ENCODE data around the gene CHSY3. TPM values are rescaled to one million over a fixed set of nuclear protein-coding genes. Genes with fewer than 3 reads are reported as not detected.

The CHSY3 gene
- total and polyA plus RNA-seq, 4 donors: 0.40 to 7.7 (median 2.1) TPM

DNA sequence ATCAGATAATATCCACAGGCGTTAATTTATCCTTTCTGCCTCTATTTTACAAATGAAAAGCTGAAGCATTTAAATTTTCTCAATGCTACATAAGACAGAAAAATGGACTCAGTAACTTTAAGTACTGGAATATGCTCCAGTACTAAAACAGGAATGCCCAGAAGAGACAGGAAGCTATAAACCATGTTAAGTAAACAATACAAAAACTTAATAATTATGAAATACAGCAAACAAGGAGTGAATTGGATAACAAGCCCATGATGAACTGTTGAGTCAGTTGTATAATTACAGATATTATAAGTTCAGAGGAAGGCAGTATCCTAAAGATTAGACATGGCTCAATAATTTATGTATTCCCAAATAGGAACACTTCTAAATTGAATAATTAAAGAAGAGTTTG is 148.5 kb downstream of the CHSY3 start:
- Histone ChIP-seq H3K27me3 (ENCODE audit: control insufficient read depth in 4 of 4, insufficient read depth in 4 of 4, low read length in 3 of 4) (no peaks in the 10 kb centered on the region), H3K4me3 (ENCODE audit: low read depth in 1 of 3, low read length in 3 of 3) (no peak overlapping the region), H3K27ac (ENCODE audit: low read depth in 1 of 2, low read length in 2 of 2) (no peak overlapping the region), H3K4me1 (ENCODE audit: control insufficient read depth in 4 of 4, insufficient read depth in 4 of 4, low read length in 3 of 4) (no peaks in the 10 kb centered on the region), H3K9me3 (ENCODE audit: control insufficient read depth in 4 of 4, low read length in 3 of 4) (no peaks in the 10 kb centered on the region), H3K9ac (ENCODE audit: low read depth in 1 of 2, low read length in 2 of 2) (no peak overlapping the region), H3K36me3 (ENCODE audit: control insufficient read depth in 4 of 4, insufficient read depth in 3 of 4, low read depth in 1 of 4, low read length in 3 of 4) (no peaks in the 10 kb centered on the region)
- TF ChIP-seq, protein P1, sequence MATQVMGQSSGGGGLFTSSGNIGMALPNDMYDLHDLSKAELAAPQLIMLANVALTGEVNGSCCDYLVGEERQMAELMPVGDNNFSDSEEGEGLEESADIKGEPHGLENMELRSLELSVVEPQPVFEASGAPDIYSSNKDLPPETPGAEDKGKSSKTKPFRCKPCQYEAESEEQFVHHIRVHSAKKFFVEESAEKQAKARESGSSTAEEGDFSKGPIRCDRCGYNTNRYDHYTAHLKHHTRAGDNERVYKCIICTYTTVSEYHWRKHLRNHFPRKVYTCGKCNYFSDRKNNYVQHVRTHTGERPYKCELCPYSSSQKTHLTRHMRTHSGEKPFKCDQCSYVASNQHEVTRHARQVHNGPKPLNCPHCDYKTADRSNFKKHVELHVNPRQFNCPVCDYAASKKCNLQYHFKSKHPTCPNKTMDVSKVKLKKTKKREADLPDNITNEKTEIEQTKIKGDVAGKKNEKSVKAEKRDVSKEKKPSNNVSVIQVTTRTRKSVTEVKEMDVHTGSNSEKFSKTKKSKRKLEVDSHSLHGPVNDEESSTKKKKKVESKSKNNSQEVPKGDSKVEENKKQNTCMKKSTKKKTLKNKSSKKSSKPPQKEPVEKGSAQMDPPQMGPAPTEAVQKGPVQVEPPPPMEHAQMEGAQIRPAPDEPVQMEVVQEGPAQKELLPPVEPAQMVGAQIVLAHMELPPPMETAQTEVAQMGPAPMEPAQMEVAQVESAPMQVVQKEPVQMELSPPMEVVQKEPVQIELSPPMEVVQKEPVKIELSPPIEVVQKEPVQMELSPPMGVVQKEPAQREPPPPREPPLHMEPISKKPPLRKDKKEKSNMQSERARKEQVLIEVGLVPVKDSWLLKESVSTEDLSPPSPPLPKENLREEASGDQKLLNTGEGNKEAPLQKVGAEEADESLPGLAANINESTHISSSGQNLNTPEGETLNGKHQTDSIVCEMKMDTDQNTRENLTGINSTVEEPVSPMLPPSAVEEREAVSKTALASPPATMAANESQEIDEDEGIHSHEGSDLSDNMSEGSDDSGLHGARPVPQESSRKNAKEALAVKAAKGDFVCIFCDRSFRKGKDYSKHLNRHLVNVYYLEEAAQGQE (IDR thresholded peaks at IDR 0.05): no peak
- TF ChIP-seq TAF1 (conservative IDR thresholded peaks at IDR 0.05) (no peak), GABPA (IDR thresholded peaks at IDR 0.05 in 1 of 2, conservative IDR thresholded peaks at IDR 0.05 in 1 of 2) (no peak), NR2F2 (IDR thresholded peaks at IDR 0.05) (no peak), JUND (IDR thresholded peaks at IDR 0.05) (no peak), SP1 (IDR thresholded peaks at IDR 0.05) (no peak), YY1 (IDR thresholded peaks at IDR 0.05) (no peak), FOXA1 (IDR thresholded peaks at IDR 0.05) (no peak), HNF4G (IDR thresholded peaks at IDR 0.05) (no peak), FOXA2 (IDR thresholded peaks at IDR 0.05) (no peak), EGR1 (IDR thresholded peaks at IDR 0.05; ENCODE audit: low read depth in 2 of 2) (no peak), RAD21 (IDR thresholded peaks at IDR 0.05) (no peak), RXRA (IDR thresholded peaks at IDR 0.05) (no peak)
- TF ChIP-seq, protein P2, sequence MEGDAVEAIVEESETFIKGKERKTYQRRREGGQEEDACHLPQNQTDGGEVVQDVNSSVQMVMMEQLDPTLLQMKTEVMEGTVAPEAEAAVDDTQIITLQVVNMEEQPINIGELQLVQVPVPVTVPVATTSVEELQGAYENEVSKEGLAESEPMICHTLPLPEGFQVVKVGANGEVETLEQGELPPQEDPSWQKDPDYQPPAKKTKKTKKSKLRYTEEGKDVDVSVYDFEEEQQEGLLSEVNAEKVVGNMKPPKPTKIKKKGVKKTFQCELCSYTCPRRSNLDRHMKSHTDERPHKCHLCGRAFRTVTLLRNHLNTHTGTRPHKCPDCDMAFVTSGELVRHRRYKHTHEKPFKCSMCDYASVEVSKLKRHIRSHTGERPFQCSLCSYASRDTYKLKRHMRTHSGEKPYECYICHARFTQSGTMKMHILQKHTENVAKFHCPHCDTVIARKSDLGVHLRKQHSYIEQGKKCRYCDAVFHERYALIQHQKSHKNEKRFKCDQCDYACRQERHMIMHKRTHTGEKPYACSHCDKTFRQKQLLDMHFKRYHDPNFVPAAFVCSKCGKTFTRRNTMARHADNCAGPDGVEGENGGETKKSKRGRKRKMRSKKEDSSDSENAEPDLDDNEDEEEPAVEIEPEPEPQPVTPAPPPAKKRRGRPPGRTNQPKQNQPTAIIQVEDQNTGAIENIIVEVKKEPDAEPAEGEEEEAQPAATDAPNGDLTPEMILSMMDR (IDR thresholded peaks at IDR 0.05; ENCODE audit: low read depth, low read length, missing input control): no peak
- TF ChIP-seq, protein P3, sequence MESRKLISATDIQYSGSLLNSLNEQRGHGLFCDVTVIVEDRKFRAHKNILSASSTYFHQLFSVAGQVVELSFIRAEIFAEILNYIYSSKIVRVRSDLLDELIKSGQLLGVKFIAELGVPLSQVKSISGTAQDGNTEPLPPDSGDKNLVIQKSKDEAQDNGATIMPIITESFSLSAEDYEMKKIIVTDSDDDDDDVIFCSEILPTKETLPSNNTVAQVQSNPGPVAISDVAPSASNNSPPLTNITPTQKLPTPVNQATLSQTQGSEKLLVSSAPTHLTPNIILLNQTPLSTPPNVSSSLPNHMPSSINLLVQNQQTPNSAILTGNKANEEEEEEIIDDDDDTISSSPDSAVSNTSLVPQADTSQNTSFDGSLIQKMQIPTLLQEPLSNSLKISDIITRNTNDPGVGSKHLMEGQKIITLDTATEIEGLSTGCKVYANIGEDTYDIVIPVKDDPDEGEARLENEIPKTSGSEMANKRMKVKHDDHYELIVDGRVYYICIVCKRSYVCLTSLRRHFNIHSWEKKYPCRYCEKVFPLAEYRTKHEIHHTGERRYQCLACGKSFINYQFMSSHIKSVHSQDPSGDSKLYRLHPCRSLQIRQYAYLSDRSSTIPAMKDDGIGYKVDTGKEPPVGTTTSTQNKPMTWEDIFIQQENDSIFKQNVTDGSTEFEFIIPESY (IDR thresholded peaks at IDR 0.05): no peak
- TF ChIP-seq, protein P4, sequence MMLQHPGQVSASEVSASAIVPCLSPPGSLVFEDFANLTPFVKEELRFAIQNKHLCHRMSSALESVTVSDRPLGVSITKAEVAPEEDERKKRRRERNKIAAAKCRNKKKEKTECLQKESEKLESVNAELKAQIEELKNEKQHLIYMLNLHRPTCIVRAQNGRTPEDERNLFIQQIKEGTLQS (IDR thresholded peaks at IDR 0.05): no peak
- TF ChIP-seq, protein P5, sequence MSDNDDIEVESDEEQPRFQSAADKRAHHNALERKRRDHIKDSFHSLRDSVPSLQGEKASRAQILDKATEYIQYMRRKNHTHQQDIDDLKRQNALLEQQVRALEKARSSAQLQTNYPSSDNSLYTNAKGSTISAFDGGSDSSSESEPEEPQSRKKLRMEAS (IDR thresholded peaks at IDR 0.05): no peak
- no peak for DNase-seq (ENCODE audit: low spot score)
- WGBS: 59% methylated on average over 1 of the region's 1 CpG

DNA sequence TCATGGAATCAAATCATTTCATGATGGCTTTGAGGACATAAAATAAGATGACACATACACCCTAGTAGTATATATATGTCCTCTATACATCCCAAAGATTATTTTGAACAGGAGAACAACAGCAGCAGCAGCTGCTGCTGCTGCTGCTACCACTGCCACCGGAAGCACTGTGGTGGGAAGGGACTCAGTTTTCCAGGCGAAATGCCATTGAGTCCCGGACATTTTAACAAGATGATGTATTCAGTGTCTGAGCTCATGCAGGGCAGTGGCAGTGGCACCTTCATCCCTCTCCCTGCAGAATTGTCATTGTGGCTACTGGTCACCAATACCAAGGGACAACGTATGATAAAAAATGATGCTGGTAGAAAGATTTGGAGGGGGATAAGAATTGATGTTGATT is 151.3 kb downstream of the CHSY3 start:
- H3K9me3 ChIP-seq (ENCODE audit: control insufficient read depth in 4 of 4, low read length in 3 of 4): no peaks in the 10 kb centered on the region
- no peaks in the 10 kb centered on the region for H3K4me1 ChIP-seq (ENCODE audit: control insufficient read depth in 4 of 4, insufficient read depth in 4 of 4, low read length in 3 of 4)
- 83% methylated on average over 4 of the region's 4 CpGs for WGBS
- H3K27me3 ChIP-seq (ENCODE audit: control insufficient read depth in 4 of 4, insufficient read depth in 4 of 4, low read length in 3 of 4): no peaks in the 10 kb centered on the region
- DNase-seq (ENCODE audit: low spot score): no peak
- no peaks in the 10 kb centered on the region for H3K36me3 ChIP-seq (ENCODE audit: control insufficient read depth in 4 of 4, insufficient read depth in 3 of 4, low read depth in 1 of 4, low read length in 3 of 4)
- H3K27ac ChIP-seq (ENCODE audit: low read depth in 1 of 2, low read length in 2 of 2): no peak overlapping the region
- H3K4me3 ChIP-seq (ENCODE audit: low read depth in 1 of 3, low read length in 3 of 3): no peak overlapping the region
- no peak overlapping the region for H3K9ac ChIP-seq (ENCODE audit: low read depth in 1 of 2, low read length in 2 of 2)
- TF ChIP-seq EGR1 (IDR thresholded peaks at IDR 0.05; ENCODE audit: low read depth in 2 of 2): no peak
- no peak for TF ChIP-seq HNF4G (IDR thresholded peaks at IDR 0.05)
- TF ChIP-seq, protein P5 (IDR thresholded peaks at IDR 0.05): no peak
- TF ChIP-seq SP1 (IDR thresholded peaks at IDR 0.05): no peak
- no peak for TF ChIP-seq YY1 (IDR thresholded peaks at IDR 0.05)
- no peak for TF ChIP-seq RAD21 (IDR thresholded peaks at IDR 0.05)
- no peak for TF ChIP-seq FOXA2 (IDR thresholded peaks at IDR 0.05)
- no peak for TF ChIP-seq JUND (IDR thresholded peaks at IDR 0.05)
- no peak for TF ChIP-seq TAF1 (conservative IDR thresholded peaks at IDR 0.05)
- TF ChIP-seq, protein P1 (IDR thresholded peaks at IDR 0.05): no peak
- TF ChIP-seq, protein P2 (IDR thresholded peaks at IDR 0.05; ENCODE audit: low read depth, low read length, missing input control): no peak

Measured in liver (tissue), 9 donors.